Keratinocyte (primary cell): Measurements from ENCODE around the gene KREMEN1. TPM values are rescaled to one million over a fixed set of nuclear protein-coding genes. Genes with fewer than 3 reads are reported as not detected.

Experiments
- DNase-seq: peaks from one replicate; pipeline ENCODE4 v3.0.0-alpha.2; 2011; ENCODE audit warnings: low read depth, missing footprints, low spot score
- FAIRE-seq: peaks from 2 replicates; lab custom pipeline; 2011; peaks lifted over from hg19 to GRCh38; lab: Jason Lieb, UNC
- H2AFZ ChIP-seq: 2 replicates; pipeline ENCODE4 v1.6.0; 2012; ENCODE audit warnings: low read length, control low read depth, inconsistent platforms; ENCODE audit not compliant: control insufficient read depth
- H3K27ac ChIP-seq: 2 replicates; pipeline ENCODE4 v1.5.1; 2011; ENCODE audit warnings: low read length; ENCODE audit not compliant: control insufficient read depth, insufficient read depth
- H3K27me3 ChIP-seq: 3 replicates; pipeline ENCODE4 v1.6.0; 2011; ENCODE audit warnings: low read length; ENCODE audit not compliant: control insufficient read depth, insufficient read depth; ENCODE audit errors: extremely low read depth
- H3K36me3 ChIP-seq, 2 experiments: 2 replicates in 1 of 2; 3 replicates in 1 of 2; pipeline ENCODE4 v1.5.1; 2011; ENCODE audit warnings: low read length in 2 of 2, mild to moderate bottlenecking in 1 of 2; ENCODE audit not compliant: control insufficient read depth in 2 of 2, insufficient read depth in 2 of 2; ENCODE audit errors: extremely low read depth in 1 of 2
- H3K4me1 ChIP-seq: 3 replicates; pipeline ENCODE4 v1.5.1; 2011; ENCODE audit warnings: low read length; ENCODE audit not compliant: control insufficient read depth, insufficient read depth; ENCODE audit errors: extremely low read depth
- H3K4me2 ChIP-seq: 3 replicates; pipeline ENCODE4 v1.6.0; 2011; ENCODE audit warnings: low read depth, low read length; ENCODE audit not compliant: control insufficient read depth, insufficient read depth; ENCODE audit errors: extremely low read depth
- H3K4me3 ChIP-seq, 3 experiments: fragments of 200-600 bp in 1 of 3; sonication (generic) in 1 of 3; 2 replicates in 2 of 3; 3 replicates in 1 of 3; pipeline ENCODE4 v1.5.1; 2011 to 2016; ENCODE audit warnings: low read length in 3 of 3, mild to moderate bottlenecking in 3 of 3, control low read depth in 2 of 3, inconsistent platforms in 1 of 3, low read depth in 1 of 3, mixed read lengths in 1 of 3, mixed run types in 1 of 3, moderate library complexity in 1 of 3; ENCODE audit not compliant: control insufficient read depth in 2 of 3, insufficient read depth in 2 of 3; ENCODE audit errors: extremely low read depth in 1 of 3
- H3K79me2 ChIP-seq: 2 replicates; pipeline ENCODE4 v1.6.0; 2012; ENCODE audit warnings: low read length; ENCODE audit not compliant: control insufficient read depth, insufficient read depth
- H3K9ac ChIP-seq: 3 replicates; pipeline ENCODE4 v1.6.0; 2011; ENCODE audit warnings: low read length; ENCODE audit not compliant: control insufficient read depth, insufficient read depth; ENCODE audit errors: extremely low read depth
- H3K9me1 ChIP-seq: 3 replicates; pipeline ENCODE4 v1.6.0; 2011; ENCODE audit warnings: low read length; ENCODE audit not compliant: control insufficient read depth, insufficient read depth; ENCODE audit errors: extremely low read depth
- H3K9me3 ChIP-seq: 2 replicates; pipeline ENCODE4 v1.5.1; 2012; ENCODE audit warnings: low read depth, low read length; ENCODE audit not compliant: control insufficient read depth
- H4K20me1 ChIP-seq: 3 replicates; pipeline ENCODE4 v1.6.0; 2011; ENCODE audit warnings: low read length; ENCODE audit not compliant: control insufficient read depth, insufficient read depth; ENCODE audit errors: extremely low read depth
- EZH2 ChIP-seq: IDR thresholded peaks from one replicate; pipeline ENCODE4 v1.6.1; 2012; ENCODE audit warnings: inconsistent platforms, mild to moderate bottlenecking, low read length, moderate library complexity
- dilution Hi-C: fragments of 300-500 bp; cut with MboI; formaldehyde crosslinking; loops from one replicate; pipeline ENCODE4 v1.7.0; 2020; ENCODE audit warnings: low sequenced_read_pairs; ENCODE audit not compliant: extremely low pct_ligation_motif_present
- polyA plus RNA-seq, 5 experiments: library from polyadenylated mRNA; depleted of rRNA in 3 of 5; stranded (reverse) in 3 of 5; stranded (forward) in 1 of 5; unstranded in 1 of 5; fragments of >200 nt; gene quantifications; 1 replicate in 1 of 5; 2 replicates in 3 of 5; 3 replicates in 1 of 5; pipeline versions ENCODE4 v1.2.1 to v1.2.3, GENCODE V29; 2011 to 2012; ENCODE audit warnings: missing spikeins in 2 of 5, low read depth in 1 of 5, low replicate concordance in 1 of 5
- TF ChIP-seq, protein P1 (sequence below), 3 experiments: IDR thresholded peaks in 1 of 3; conservative IDR thresholded peaks in 1 of 3; optimal IDR thresholded peaks in 1 of 3; 2 replicates in 2 of 3; 3 replicates in 1 of 3; pipeline versions ENCODE3 to v1.5.1; 2011; ENCODE audit warnings: low read length in 3 of 3, mild to moderate bottlenecking in 3 of 3, moderate library complexity in 2 of 3, control low read depth in 1 of 3, inconsistent platforms in 1 of 3; ENCODE audit not compliant: insufficient read depth in 2 of 3; ENCODE audit errors: extremely low read depth in 1 of 3

The KREMEN1 gene
- polyA plus RNA-seq, 1 donor (not counting 4 experiments of a cell fraction or from before 2014, with no cell fraction given), result 6.8 TPM

DNA sequence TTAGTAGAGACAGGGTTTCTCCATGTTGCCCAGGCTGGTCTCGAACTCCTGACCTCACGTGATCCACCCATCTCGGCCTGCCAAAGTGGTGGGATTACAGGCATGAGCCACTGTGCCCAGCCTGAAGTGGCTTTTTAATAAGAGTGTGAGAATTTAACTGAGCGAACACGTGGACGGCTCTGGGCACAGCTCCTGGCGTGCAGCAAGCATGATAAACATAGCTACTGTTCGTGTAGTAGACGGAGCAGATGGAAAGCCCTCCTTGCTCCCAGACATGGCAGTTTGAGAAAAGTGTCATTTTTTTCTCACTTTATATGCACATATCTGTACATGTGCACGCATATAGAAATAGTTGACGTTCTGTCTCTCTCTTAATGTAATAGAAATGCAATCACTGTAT lies 139.9 kb downstream of the KREMEN1 start:
- Histone ChIP-seq H3K27ac (no peak overlapping the region), H3K36me3 (no peaks in the 10 kb centered on the region), H3K9me1 (no peaks in the 10 kb centered on the region), H3K4me1 (no peaks in the 10 kb centered on the region), H3K27me3 (peaks cover 28% of the 10 kb centered on the region), H3K4me2 (no peak overlapping the region), H3K4me3 (no peak overlapping the region), H3K79me2 (no peaks in the 10 kb centered on the region), H3K9ac (no peak overlapping the region), H3K9me3 (no peaks in the 10 kb centered on the region), H2AFZ (no peak overlapping the region), H4K20me1 (no peaks in the 10 kb centered on the region)
- FAIRE-seq (no peak), DNase-seq (no peak)
- dilution Hi-C loops, result no loop called here
- no peak for TF ChIP-seq EZH2
- TF ChIP-seq, protein P1, sequence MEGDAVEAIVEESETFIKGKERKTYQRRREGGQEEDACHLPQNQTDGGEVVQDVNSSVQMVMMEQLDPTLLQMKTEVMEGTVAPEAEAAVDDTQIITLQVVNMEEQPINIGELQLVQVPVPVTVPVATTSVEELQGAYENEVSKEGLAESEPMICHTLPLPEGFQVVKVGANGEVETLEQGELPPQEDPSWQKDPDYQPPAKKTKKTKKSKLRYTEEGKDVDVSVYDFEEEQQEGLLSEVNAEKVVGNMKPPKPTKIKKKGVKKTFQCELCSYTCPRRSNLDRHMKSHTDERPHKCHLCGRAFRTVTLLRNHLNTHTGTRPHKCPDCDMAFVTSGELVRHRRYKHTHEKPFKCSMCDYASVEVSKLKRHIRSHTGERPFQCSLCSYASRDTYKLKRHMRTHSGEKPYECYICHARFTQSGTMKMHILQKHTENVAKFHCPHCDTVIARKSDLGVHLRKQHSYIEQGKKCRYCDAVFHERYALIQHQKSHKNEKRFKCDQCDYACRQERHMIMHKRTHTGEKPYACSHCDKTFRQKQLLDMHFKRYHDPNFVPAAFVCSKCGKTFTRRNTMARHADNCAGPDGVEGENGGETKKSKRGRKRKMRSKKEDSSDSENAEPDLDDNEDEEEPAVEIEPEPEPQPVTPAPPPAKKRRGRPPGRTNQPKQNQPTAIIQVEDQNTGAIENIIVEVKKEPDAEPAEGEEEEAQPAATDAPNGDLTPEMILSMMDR (optimal IDR thresholded peaks at IDR 0.05 in 1 of 3, IDR thresholded peaks at IDR 0.05 in 1 of 3, conservative IDR thresholded peaks at IDR 0.05 in 1 of 3; ENCODE audit: extremely low read depth in 1 of 3, insufficient read depth in 2 of 3, low read length in 3 of 3), result no peak

- no peak for TF ChIP-seq EZH2
- TF ChIP-seq, protein P1 (optimal IDR thresholded peaks at IDR 0.05 in 1 of 3, IDR thresholded peaks at IDR 0.05 in 1 of 3, conservative IDR thresholded peaks at IDR 0.05 in 1 of 3; ENCODE audit: extremely low read depth in 1 of 3, insufficient read depth in 2 of 3, low read length in 3 of 3), result no peak
- dilution Hi-C loops, result no loop called here
- DNase-seq, result no peak
- H3K4me1 ChIP-seq, result no peaks in the 10 kb centered on the region
- H2AFZ ChIP-seq, result no peak overlapping the region
- H3K36me3 ChIP-seq, result no peaks in the 10 kb centered on the region
- no peaks in the 10 kb centered on the region for H3K79me2 ChIP-seq
- H3K4me2 ChIP-seq, result no peak overlapping the region
- FAIRE-seq, result no peak
- H3K27me3 ChIP-seq, result peaks cover 24% of the 10 kb centered on the region
- H3K4me3 ChIP-seq, result no peak overlapping the region
- no peaks in the 10 kb centered on the region for H3K9me1 ChIP-seq
- no peaks in the 10 kb centered on the region for H4K20me1 ChIP-seq
- H3K27ac ChIP-seq, result no peak overlapping the region
- H3K9ac ChIP-seq, result no peak overlapping the region
- H3K9me3 ChIP-seq, result no peaks in the 10 kb centered on the region
These were observed 140.7 kb downstream of the KREMEN1 start for GRCh38 chr22:29213493-29213892.
